Fibroblast of lung (primary cell): Measurements from ENCODE around the gene CCDC92. TPM values are rescaled to one million over a fixed set of nuclear protein-coding genes. Genes with fewer than 3 reads are reported as not detected.
"Not testable (repeated sequence)": the region's sequence is repeated elsewhere in the genome, so short reads cannot be mapped to it uniquely, and the experiment has no call there.

Experiments
- DNase-seq, 2 donors: peaks; one replicate each; pipeline versions ENCODE4 v3.0.0 to v3.0.0-alpha.2; 2010; ENCODE audit warnings: low read depth in 2 of 2
- H2AFZ ChIP-seq: 2 replicates; pipeline ENCODE4 v1.5.1; 2012; ENCODE audit warnings: low read length, control low read depth, inconsistent platforms
- H3K27ac ChIP-seq: 2 replicates; pipeline ENCODE4 v1.5.1; 2011; ENCODE audit warnings: low read length, control low read depth; ENCODE audit not compliant: insufficient read depth
- H3K27me3 ChIP-seq: 2 replicates; pipeline ENCODE4 v1.5.1; 2011; ENCODE audit warnings: mild to moderate bottlenecking, low read length; ENCODE audit not compliant: control insufficient read depth, insufficient read depth
- H3K36me3 ChIP-seq: 2 replicates; pipeline ENCODE4 v1.5.1; 2011; ENCODE audit warnings: low read length; ENCODE audit not compliant: control insufficient read depth, insufficient read depth
- H3K4me1 ChIP-seq: 2 replicates; pipeline ENCODE4 v1.5.1; 2011; ENCODE audit warnings: low read length; ENCODE audit not compliant: control insufficient read depth, insufficient read depth; ENCODE audit errors: extremely low read depth
- H3K4me2 ChIP-seq: 2 replicates; pipeline ENCODE4 v1.5.1; 2011; ENCODE audit warnings: low read length, control low read depth; ENCODE audit not compliant: insufficient read depth; ENCODE audit errors: extremely low read depth
- H3K4me3 ChIP-seq, 4 experiments: fragments of 200-600 bp in 1 of 4; sonication (generic) in 1 of 4; replicated peaks in 1 of 4; 2 replicates each; pipeline ENCODE4 v1.5.1; 2011 to 2016; ENCODE audit warnings: low read length in 4 of 4, low read depth in 3 of 4, mild to moderate bottlenecking in 3 of 4, control low read depth in 2 of 4, inconsistent platforms in 1 of 4, mixed read lengths in 1 of 4; ENCODE audit not compliant: insufficient read depth in 1 of 4; ENCODE audit errors: control extremely low read depth in 1 of 4
- H3K79me2 ChIP-seq: 2 replicates; pipeline ENCODE4 v1.5.1; 2012; ENCODE audit warnings: mild to moderate bottlenecking, low read length, inconsistent platforms; ENCODE audit not compliant: control insufficient read depth, insufficient read depth
- H3K9ac ChIP-seq: 2 replicates; pipeline ENCODE4 v1.5.1; 2011; ENCODE audit warnings: mild to moderate bottlenecking, low read length, control low read depth; ENCODE audit not compliant: insufficient read depth
- H3K9me3 ChIP-seq: 2 replicates; pipeline ENCODE4 v1.5.1; 2012; ENCODE audit warnings: low read depth, low read length; ENCODE audit not compliant: control insufficient read depth, insufficient read depth
- H4K20me1 ChIP-seq: 2 replicates; pipeline ENCODE4 v1.5.1; 2011; ENCODE audit warnings: low read length; ENCODE audit not compliant: control insufficient read depth, insufficient read depth; ENCODE audit errors: extremely low read depth
- CTCF ChIP-seq, 2 donors: IDR thresholded peaks in 1 of 2; conservative IDR thresholded peaks in 1 of 2; 1 replicate in 1 of 2; 2 replicates in 1 of 2; pipeline ENCODE4 v1.5.1; 2011 to 2012; ENCODE audit warnings: low read length in 2 of 2, control low read depth in 1 of 2, inconsistent platforms in 1 of 2, low read depth in 1 of 2, mild to moderate bottlenecking in 1 of 2
- EZH2 ChIP-seq: IDR thresholded peaks from 2 replicates; pipeline ENCODE4 v1.5.1; 2012; ENCODE audit warnings: low read length, control low read depth, mild to moderate bottlenecking; ENCODE audit errors: missing control alignments
- polyA plus RNA-seq, 2 donors: library from polyadenylated mRNA; depleted of rRNA in 1 of 2; stranded (reverse) in 1 of 2; unstranded in 1 of 2; fragments of >200 nt; gene quantifications; 2 replicates each; pipeline ENCODE4 v1.2.1, GENCODE V29; 2011 to 2012; ENCODE audit warnings: missing spikeins in 1 of 2
- total RNA-seq: library from RNA; depleted of rRNA; stranded (reverse); fragments of >200 nt; gene quantifications from 2 replicates; pipeline ENCODE4 v1.2.1, GENCODE V29; 2014

CCDC92 gene
- total and polyA plus RNA-seq, 2 donors (not counting 1 experiment from before 2014, with no cell fraction given) = 13.2 to 42.3 TPM

GRCh38 chr12:123916729-123917128 is 55.9 kb downstream of the CCDC92 start:
- no peak overlapping the region for H3K4me2 ChIP-seq
- peak in 1 of 2 donors; percentile 48 for DNase-seq

GRCh38 chr12:123914726-123915333 is 57.8 kb downstream of the CCDC92 start:
- H3K27ac ChIP-seq = no peak overlapping the region
- no peaks in the 10 kb centered on the region for H3K27me3 ChIP-seq
- DNase-seq = no peak
- no peaks in the 10 kb centered on the region for H3K9me3 ChIP-seq
- H3K9ac ChIP-seq = no peak overlapping the region
- H3K4me2 ChIP-seq = no peak overlapping the region
- H3K4me1 ChIP-seq = no peaks in the 10 kb centered on the region
- TF ChIP-seq CTCF (conservative IDR thresholded peaks at IDR 0.05 in 1 of 2, IDR thresholded peaks at IDR 0.05 in 1 of 2; ENCODE audit: low read depth in 1 of 2, low read length in 2 of 2) = no peak
- no peak overlapping the region for H3K4me3 ChIP-seq
- H3K79me2 ChIP-seq = no peaks in the 10 kb centered on the region
- no peak overlapping the region for H2AFZ ChIP-seq
- H3K36me3 ChIP-seq = no peaks in the 10 kb centered on the region
- no peaks in the 10 kb centered on the region for H4K20me1 ChIP-seq

More at GRCh38 chr12:123916729-123917128, 55.9 kb downstream of the CCDC92 start:
- no peaks in the 10 kb centered on the region for H3K79me2 ChIP-seq
- H2AFZ ChIP-seq = no peak overlapping the region
- H3K4me3 ChIP-seq = no peak overlapping the region
- no peak overlapping the region for H3K27ac ChIP-seq
- no peak overlapping the region for H3K9ac ChIP-seq
- H3K4me1 ChIP-seq = no peaks in the 10 kb centered on the region
- no peaks in the 10 kb centered on the region for H4K20me1 ChIP-seq
- H3K27me3 ChIP-seq = no peaks in the 10 kb centered on the region
- TF ChIP-seq EZH2 = no peak
- no peak for TF ChIP-seq CTCF (conservative IDR thresholded peaks at IDR 0.05 in 1 of 2, IDR thresholded peaks at IDR 0.05 in 1 of 2; ENCODE audit: low read depth in 1 of 2, low read length in 2 of 2)
- H3K36me3 ChIP-seq = no peaks in the 10 kb centered on the region
- no peaks in the 10 kb centered on the region for H3K9me3 ChIP-seq

GRCh38 chr12:123912415-123913380 is 59.9 kb downstream of the CCDC92 start:
- no peak for DNase-seq
- H3K4me3 ChIP-seq = no peak overlapping the region
- TF ChIP-seq EZH2 (no peak), CTCF (conservative IDR thresholded peaks at IDR 0.05 in 1 of 2, IDR thresholded peaks at IDR 0.05 in 1 of 2; ENCODE audit: low read depth in 1 of 2, low read length in 2 of 2) (no peak)

GRCh38 chr12:123911672-123912409 is 60.8 kb downstream of the CCDC92 start:
- not testable (repeated sequence) for H3K9me3 ChIP-seq, H3K36me3 ChIP-seq, H3K9ac ChIP-seq, H4K20me1 ChIP-seq, H3K4me1 ChIP-seq, DNase-seq, H3K4me3 ChIP-seq, H3K27me3 ChIP-seq, H3K27ac ChIP-seq, H3K4me2 ChIP-seq, H3K79me2 ChIP-seq, H2AFZ ChIP-seq

More at GRCh38 chr12:123912415-123913380, 59.9 kb downstream of the CCDC92 start:
- Histone ChIP-seq H3K36me3 (no peaks in the 10 kb centered on the region), H3K4me2 (no peak overlapping the region), H3K79me2 (no peaks in the 10 kb centered on the region), H3K27me3 (no peaks in the 10 kb centered on the region), H3K9me3 (no peaks in the 10 kb centered on the region), H2AFZ (no peak overlapping the region), H4K20me1 (no peaks in the 10 kb centered on the region), H3K4me1 (no peaks in the 10 kb centered on the region), H3K9ac (no peak overlapping the region), H3K27ac (no peak overlapping the region)
